NCI-H524 treated with DMSO at 0.1 percent for 48 hours (cell line): ENCODE results near the gene ADGRD1.
"Not testable (repeated sequence)": the region's sequence is repeated elsewhere in the genome, so short reads cannot be mapped to it uniquely, and the experiment has no call there.

ENCODE experiments used
- DNase-seq: peaks from one replicate; lab custom pipeline; 2025; lab: John Stamatoyannopoulos, UW

The ADGRD1 gene

DNA sequence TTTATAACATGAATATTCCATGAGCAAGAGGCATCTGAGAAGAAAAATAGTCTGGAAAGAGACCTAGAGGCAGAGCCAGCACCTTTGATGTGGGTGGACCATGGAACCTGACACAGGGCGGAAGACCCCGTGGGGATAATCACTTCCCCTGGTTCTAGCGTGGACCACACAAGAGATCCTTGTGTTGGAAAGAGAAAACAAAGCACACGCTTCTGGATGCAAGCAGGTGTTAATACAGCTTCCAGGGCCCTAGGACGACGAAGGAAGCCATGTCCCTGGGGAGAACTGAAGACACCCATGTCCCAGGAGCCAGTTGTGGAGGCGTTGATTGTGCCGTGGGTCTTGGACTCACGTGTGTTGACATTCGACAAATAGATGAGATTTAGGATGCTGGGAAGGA is 102.9 kb downstream of the ADGRD1 start:
- DNase-seq = no peak

GRCh38 chr12:131057211-131057721 is 103.6 kb downstream of the ADGRD1 start:
- DNase-seq = peak; percentile 5

GRCh38 chr12:131057722-131058515 is 104.2 kb downstream of the ADGRD1 start:
- no peak for DNase-seq

DNA sequence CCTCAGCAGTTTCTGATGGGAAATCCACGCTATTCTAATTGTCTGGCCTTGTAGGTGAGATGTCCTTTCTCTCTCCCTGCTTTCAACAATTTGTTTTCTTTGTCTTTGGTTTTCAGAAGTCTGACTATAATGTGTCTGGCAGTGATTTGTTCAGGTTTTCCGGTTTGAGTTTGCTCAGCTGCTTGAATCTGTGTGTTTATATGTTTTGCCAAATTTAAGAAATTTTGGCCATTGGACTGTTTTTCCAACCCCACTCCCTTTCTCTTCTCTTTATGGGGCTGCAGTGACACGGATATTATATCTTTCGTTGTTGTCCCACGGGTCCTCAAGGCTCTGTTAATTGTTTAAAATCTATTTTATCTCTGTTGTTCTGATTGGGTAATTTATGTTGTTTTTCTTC is 105.0 kb downstream of the ADGRD1 start:
- no peak for DNase-seq

DNA sequence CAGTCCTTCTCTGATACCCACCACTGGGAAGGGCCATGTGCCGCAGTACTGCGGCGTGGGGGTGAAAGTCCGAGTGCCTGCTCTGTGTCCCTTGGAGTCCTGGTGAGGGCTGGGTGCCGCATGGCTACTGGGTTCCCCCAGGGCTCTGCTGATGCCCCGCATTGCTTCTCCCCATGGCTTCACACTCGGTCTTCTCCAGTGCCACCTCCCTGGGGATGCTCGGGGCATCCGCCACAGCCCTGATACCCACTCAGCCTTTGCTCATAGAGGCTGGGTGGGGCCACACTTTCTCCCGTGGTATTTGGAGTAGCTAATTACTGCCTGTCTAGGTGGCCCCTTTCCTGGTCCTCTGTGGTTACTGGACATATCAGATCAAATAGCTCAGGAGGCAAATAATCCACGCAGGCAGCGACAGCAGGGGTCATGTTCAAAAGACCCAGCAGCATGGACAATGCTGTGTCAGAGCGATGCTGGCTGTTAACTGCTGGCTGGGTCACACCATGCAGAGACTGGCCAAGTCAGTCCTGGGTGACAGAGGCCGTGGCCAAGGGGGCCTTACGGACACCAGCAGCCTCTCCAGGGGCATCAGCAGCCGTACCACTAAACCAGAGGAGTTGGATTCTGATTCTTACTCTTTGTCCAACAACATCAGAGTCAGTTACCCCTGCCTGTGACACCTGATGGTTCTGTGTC is 106.5 kb downstream of the ADGRD1 start:
- no peak for DNase-seq

DNA sequence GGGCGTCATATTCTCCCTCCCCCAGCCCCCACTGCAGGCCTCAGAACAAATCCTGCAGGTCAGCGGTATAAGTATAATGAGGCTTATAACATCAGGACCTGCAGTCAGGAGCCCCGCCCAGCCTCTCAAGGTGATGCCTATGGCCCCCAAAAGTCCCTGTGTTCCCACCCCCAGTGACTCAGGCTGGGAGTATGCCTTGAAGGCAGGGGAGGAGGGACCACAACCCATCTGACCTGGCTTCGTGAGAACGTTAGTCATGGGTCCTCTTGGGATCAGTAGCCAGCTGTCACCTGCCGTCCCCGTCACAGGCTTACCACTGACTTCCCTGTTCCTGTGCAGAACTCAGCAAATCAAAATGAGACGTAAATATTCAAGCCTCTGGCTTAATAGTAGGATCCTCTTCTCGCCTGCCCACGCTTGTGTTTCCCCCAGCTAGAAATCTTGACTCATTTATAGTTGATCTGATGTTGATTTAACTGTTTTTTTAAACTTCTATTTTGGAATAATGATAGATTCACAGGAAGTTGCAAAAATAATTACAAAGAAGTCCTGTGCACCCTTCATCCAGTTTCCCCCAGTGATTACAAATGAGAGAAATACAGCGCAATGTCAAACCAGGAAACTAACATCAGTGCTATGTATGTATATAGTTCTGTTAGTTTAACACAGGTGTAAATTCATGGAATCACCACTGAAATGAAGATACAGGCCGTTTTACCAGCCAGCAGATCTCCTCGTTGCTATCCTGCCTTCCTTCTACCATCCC is 107.5 kb downstream of the ADGRD1 start:
- DNase-seq = no peak

DNA sequence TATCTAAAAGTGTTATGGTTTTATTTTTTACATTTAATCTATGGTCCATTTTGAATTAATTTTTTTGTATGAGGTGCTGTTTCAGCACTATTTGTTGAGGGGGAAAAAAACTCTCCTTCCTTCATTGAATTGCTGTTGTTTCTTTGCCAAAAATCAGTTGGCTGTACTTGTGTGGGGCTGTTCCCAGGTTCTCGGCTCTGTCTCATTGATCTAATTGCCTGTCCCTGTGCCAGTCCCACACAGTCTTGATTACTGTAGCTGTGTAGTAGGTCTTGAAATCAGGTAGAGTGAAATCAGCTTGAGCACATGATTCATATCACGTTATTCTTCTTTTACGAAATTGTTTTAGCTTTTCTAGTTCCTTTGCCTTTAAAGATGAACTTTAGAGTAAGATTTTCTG is 109.7 kb downstream of the ADGRD1 start:
- no peak for DNase-seq

DNA sequence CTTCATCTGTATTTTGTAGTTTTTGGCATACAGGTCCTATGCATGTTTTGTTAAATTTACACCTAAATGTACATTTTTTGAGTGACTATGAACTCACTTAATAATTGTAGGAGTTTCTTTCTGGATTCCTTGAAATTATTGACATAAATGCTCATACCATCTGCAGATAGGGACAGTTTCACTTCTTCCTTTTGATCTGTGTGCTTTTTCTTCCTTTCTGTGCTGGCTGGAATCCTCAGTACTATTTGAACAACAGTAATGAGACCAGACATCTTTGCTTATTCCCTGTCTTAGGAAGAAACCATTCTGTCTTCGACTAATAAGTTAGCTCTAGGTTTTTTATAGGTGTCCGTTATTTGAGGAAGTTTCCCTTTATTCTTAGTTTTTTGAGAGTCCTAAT is 110.3 kb downstream of the ADGRD1 start:
- no peak for DNase-seq

DNA sequence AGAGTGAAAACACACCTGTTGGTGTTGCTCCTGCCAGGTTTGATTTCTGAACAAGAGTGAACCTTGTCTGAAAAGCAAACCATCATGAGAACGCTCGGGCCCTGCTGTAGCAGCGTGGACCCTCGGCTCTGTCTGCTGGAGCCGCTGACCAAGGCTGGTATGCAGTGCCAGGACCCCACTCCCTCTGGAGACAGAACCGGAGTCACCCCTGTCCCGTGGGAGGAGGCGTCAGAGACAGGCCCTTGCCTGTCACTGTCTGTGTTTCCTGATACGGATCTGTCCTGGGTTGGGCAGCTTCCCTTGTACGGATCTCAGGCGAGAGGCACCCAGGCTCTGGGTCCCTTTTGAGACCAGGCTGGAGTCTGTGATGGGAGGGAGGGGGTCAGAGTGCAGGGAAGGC is 111.6 kb downstream of the ADGRD1 start:
- no peak for DNase-seq

- DNase-seq = no peak
These were observed 112.1 kb downstream of the ADGRD1 start for GRCh38 chr12:131065801-131066200.

- no peak for DNase-seq
These were observed 112.6 kb downstream of the ADGRD1 start for GRCh38 chr12:131066207-131066885.

DNA sequence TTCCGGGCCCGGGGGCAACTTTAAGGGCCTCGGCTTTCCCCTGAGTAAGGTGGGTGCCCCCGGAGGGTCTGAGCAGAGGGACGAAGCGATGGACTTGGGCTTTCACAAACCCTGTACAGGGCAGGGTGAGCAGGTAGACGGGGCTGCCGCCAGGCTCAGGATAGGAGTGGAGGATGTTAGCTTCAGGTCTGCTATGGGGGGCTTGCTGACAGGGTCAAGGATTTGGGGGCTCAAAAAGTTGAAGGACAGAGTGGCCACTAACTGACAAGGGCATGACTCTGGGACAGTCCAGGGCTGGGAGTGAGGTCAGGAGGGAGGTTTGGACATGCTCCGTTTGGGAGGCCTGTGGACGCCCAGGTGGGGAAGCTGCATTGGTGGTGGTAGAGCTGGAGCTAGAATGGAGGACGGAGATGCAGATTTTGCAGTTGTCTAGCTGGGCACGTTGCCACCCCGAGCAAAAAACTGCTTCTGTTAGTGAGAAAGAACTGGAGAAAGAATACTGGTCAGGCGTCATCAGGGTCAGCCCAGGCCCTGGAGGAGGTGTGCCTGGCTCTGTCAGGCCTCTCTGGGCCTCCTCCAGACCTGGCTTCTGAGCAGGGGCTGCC is 113.3 kb downstream of the ADGRD1 start:
- no peak for DNase-seq

DNA sequence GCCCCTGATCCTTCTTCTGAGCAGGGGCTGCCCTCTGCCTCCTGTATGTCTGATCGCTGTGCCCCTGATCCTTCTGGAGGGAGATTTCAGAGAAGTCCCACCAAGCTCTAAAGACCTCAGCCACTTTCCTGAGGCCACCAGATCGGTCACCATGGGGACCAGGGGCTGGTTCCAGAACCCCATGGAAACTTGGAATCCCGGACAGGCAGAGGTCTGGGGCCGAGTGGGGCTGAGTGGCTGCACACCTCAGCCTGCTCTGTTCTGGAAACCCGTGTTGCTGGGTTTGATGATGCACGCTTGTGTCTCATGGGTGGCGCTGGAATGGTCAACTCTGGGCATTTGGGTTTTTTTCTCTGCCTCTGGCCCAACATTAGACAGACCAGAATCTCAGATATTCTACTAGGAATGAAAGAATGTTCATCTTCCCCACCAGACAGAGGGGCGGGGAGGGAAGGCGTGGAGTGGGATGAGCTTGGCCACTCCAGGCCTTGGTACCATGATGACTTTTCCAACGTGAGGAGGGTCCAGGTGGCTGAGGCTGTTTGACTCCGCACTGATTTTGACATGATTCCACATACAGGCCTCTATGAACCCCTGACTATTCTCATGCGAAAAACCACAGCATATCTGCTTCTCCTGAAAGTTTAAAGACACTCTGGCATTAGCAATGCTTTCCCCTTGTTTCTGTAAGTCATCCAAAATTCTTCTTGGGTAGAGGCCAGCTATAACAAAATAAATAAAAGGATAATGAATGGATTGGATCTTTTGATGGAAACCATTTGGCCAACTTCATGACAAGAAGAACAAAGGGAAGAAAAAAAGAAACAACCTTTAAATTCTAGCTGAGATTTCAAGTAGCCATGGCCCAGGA is 114.5 kb downstream of the ADGRD1 start:
- DNase-seq = no peak

- not testable (repeated sequence) for DNase-seq
These were observed 115.4 kb downstream of the ADGRD1 start for GRCh38 chr12:131068926-131069720.

GRCh38 chr12:131070136-131070535 is 116.4 kb downstream of the ADGRD1 start:
- DNase-seq = not testable (repeated sequence)

DNA sequence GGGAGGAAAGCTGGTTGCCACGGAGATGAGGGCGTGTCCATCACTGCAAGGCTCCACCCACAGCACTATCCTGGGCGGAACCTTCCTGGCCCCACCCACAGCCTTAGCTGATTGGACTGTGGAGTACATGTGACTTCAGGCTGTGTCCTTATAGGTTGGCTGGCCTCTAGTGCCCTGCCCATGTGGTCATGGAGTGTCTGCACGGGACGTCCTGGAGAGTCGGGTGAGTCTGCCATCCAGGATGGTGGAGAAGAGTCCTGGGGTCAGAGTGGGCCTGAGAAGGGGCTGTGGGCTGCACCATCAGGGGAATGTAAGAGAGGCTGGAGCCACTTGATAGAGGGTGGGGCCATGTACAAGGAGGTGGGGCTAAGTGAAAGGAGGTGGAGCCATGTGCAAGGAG is 117.0 kb downstream of the ADGRD1 start:
- not testable (repeated sequence) for DNase-seq

DNA sequence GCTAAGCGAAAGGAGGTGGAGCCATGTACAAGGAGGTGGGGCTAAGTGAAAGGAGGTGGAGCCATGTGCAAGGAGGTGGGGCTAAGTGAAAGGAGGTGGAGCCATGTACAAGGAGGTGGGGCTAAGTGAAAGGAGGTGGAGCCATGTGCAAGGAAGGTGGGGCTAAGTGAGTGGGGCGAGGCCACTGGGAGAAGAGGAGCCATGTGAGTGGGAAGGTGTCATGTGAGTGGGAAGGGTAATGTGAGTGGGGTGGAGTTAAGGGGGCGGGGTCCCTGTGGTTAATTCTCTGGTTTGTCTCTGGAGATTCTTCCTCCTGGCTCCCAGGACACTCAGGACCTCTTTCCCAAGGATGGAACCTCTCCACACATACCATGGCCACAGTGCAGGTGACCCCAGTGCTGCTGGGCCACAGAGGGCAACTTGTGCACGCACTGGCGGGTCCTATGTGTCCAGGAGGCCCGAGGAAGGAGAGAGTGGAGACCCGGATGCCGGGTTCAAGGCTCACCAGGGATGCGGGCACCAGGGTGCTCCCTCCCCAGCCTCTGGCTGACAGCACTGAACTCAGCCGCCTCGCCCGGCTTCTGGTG is 117.6 kb downstream of the ADGRD1 start:
- not testable (repeated sequence) for DNase-seq

DNA sequence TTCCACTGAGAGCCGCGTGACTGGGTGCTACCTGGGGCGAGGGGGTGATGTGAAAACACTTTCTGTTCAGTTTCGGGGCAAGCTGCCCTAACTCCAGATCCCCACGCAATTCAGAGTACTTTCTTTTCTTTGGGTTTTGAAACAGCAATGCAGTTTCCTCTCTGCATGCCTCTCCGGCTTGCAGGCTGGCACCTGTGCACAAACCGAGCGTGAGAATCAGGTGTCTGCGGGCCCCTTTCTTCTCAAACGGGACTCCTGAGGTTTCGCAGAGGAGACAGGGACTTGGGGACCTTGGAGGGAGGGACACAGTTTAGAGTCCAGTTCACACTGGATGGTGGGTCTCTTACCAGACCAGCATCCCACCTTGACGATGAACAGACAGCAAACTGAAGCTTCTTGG is 118.2 kb downstream of the ADGRD1 start:
- DNase-seq = not testable (repeated sequence)
